Gastroesophageal sphincter (tissue), 3 donors: ENCODE measurements around the gene BRINP3.

Experiments used
- CTCF ChIP-seq, 4 experiments: fragments of 200-600 bp in 2 of 4; fragments of 450-650 bp in 2 of 4; sonication (generic) in 1 of 4; IDR thresholded peaks; one replicate each; pipeline ENCODE4 v1.5.1; 2017 to 2019; ENCODE audit warnings: antibody characterized with exemption in 4 of 4, mild to moderate bottlenecking in 2 of 4, moderate library complexity in 2 of 4
- POLR2A ChIP-seq, 2 donors: fragments of 450-650 bp; IDR thresholded peaks; one replicate each; pipeline ENCODE4 v1.6.1; 2017; ENCODE audit warnings: antibody characterized with exemption in 2 of 2, mild to moderate bottlenecking in 2 of 2, moderate library complexity in 1 of 2
- POLR2AphosphoS5 ChIP-seq: sonication (generic); formaldehyde crosslinking; IDR thresholded peaks from one replicate; pipeline ENCODE4 v1.6.1; 2017; ENCODE audit warnings: antibody characterized with exemption

GRCh38 chr1:190477762-190478148 lies at the start of gene BRINP3:
- TF ChIP-seq CTCF (IDR thresholded peaks at IDR 0.05) (no peak), POLR2A (IDR thresholded peaks at IDR 0.05) (no peak), POLR2AphosphoS5 (no peak)
